GM12878 (cell line): Measurements from ENCODE around the gene C1orf115. TPM values are rescaled to one million over a fixed set of nuclear protein-coding genes. Genes with fewer than 3 reads are reported as not detected.

ENCODE experiments used
- polyA plus RNA-seq, 11 experiments: library from polyadenylated mRNA; depleted of rRNA in 4 of 11; unstranded in 6 of 11; stranded (reverse) in 5 of 11; fragments of >200 nt; fragmentation: Nextera tagmentation in 4 of 11; fragmentation: Illumina TruSeq in 1 of 11; extraction: Ambion mirVana in 4 of 11; extraction: Trizol in 1 of 11; gene quantifications; 1 replicate in 1 of 11; 2 replicates in 10 of 11; pipeline versions ENCODE4 v1.2.1 to v1.2.3, GENCODE V29; 2011 to 2016; ENCODE audit warnings: inconsistent platforms in 2 of 11, missing spikeins in 2 of 11, low read depth in 1 of 11
- total RNA-seq, 4 experiments: library from RNA; depleted of rRNA in 3 of 4; stranded (reverse); fragments of >200 nt in 3 of 4; fragmentation: Illumina TruSeq in 1 of 4; extraction: Trizol in 1 of 4; gene quantifications; 2 replicates each; pipeline versions ENCODE4 v1.2.1 to v1.2.3, GENCODE V29; 2013 to 2021

The C1orf115 gene
- total and polyA plus RNA-seq, 10 of the 15 experiments (the other 5 are each of a cell fraction or from before 2014, with no cell fraction given): 0.52 to 5.0 (median 4.1) TPM

Other genes with a start within 250 kb of the C1orf115 start
- gene MARK1, start 162.2 kb upstream of the C1orf115 start, total RNA-seq (2014; rRNA removed): not detected in 2 replicates
- 0.05 TPM in 1 of 2 replicates, not detected in the other for gene MARK1, start 162.2 kb upstream of the C1orf115 start, total RNA-seq (2014; rRNA removed; fragmentation: Illumina TruSeq; extraction: Trizol)
- gene MARK1, start 162.2 kb upstream of the C1orf115 start, total RNA-seq (2021): 0.10 TPM in 1 of 2 replicates, not detected in the other
- gene MARK1, start 162.2 kb upstream of the C1orf115 start, polyA plus RNA-seq (2011; rRNA removed): 0.16 and 0.67 TPM in 2 replicates
- gene MARK1, start 162.2 kb upstream of the C1orf115 start, polyA plus RNA-seq (2014; fragmentation: Illumina TruSeq; extraction: Trizol): not detected in 2 replicates
- under 1 TPM in 1 of 2 experiments, not detected in 1; 0.02 TPM for gene MARK1, start 162.2 kb upstream of the C1orf115 start, polyA plus RNA-seq (2014; fragmentation: Nextera tagmentation; extraction: Ambion mirVana)
- gene MARK1, start 162.2 kb upstream of the C1orf115 start, polyA plus RNA-seq (2014; rRNA removed): 0.04 TPM in 1 of 2 replicates, not detected in the other
- under 1 TPM in 1 of 2 experiments, not detected in 1; 0.14 TPM for gene MARK1, start 162.2 kb upstream of the C1orf115 start, polyA plus RNA-seq (2016; fragmentation: Nextera tagmentation; extraction: Ambion mirVana)
- 1.9 and 3.4 TPM in 2 replicates for gene MTARC2, start 58.0 kb downstream of the C1orf115 start, total RNA-seq (2014; rRNA removed)
- gene MTARC2, start 58.0 kb downstream of the C1orf115 start, total RNA-seq (2014; rRNA removed; fragmentation: Illumina TruSeq; extraction: Trizol): 1.9 and 2.8 TPM in 2 replicates
- 2.6 and 3.1 TPM in 2 replicates for gene MTARC2, start 58.0 kb downstream of the C1orf115 start, total RNA-seq (2021)
- gene MTARC2, start 58.0 kb downstream of the C1orf115 start, polyA plus RNA-seq (2011; rRNA removed): 3.8 and 4.1 TPM in 2 replicates
- gene MTARC2, start 58.0 kb downstream of the C1orf115 start, polyA plus RNA-seq (2014; fragmentation: Illumina TruSeq; extraction: Trizol): 3.8 and 4.7 TPM in 2 replicates
- gene MTARC2, start 58.0 kb downstream of the C1orf115 start, polyA plus RNA-seq (2014; fragmentation: Nextera tagmentation; extraction: Ambion mirVana): 1 to 10 TPM; 2.8 to 4.5 TPM
- 2.1 and 7.5 TPM in 2 replicates for gene MTARC2, start 58.0 kb downstream of the C1orf115 start, polyA plus RNA-seq (2014; rRNA removed)
- gene MTARC2, start 58.0 kb downstream of the C1orf115 start, polyA plus RNA-seq (2016; fragmentation: Nextera tagmentation; extraction: Ambion mirVana): 1 to 10 TPM; 3.6 to 5.5 TPM
- gene MTARC1, start 96.5 kb downstream of the C1orf115 start, total RNA-seq (2014; rRNA removed): 0.23 and 0.27 TPM in 2 replicates
- 0.69 and 0.85 TPM in 2 replicates for gene MTARC1, start 96.5 kb downstream of the C1orf115 start, total RNA-seq (2014; rRNA removed; fragmentation: Illumina TruSeq; extraction: Trizol)
- 0.72 TPM in 2 replicates for gene MTARC1, start 96.5 kb downstream of the C1orf115 start, total RNA-seq (2021)
- gene MTARC1, start 96.5 kb downstream of the C1orf115 start, polyA plus RNA-seq (2011; rRNA removed): 0.31 and 0.55 TPM in 2 replicates
- gene MTARC1, start 96.5 kb downstream of the C1orf115 start, polyA plus RNA-seq (2014; fragmentation: Illumina TruSeq; extraction: Trizol): 0.47 and 1.0 TPM in 2 replicates
- under 1 TPM; 0.26 to 0.31 TPM for gene MTARC1, start 96.5 kb downstream of the C1orf115 start, polyA plus RNA-seq (2014; fragmentation: Nextera tagmentation; extraction: Ambion mirVana)
- 0.49 and 1.1 TPM in 2 replicates for gene MTARC1, start 96.5 kb downstream of the C1orf115 start, polyA plus RNA-seq (2014; rRNA removed)
- gene MTARC1, start 96.5 kb downstream of the C1orf115 start, polyA plus RNA-seq (2016; fragmentation: Nextera tagmentation; extraction: Ambion mirVana): 1 to 10 TPM in 1 of 2 experiments, under 1 TPM in 1; 0.67 to 1.5 TPM
- 1.4 and 1.5 TPM in 2 replicates for gene HLX, start 189.1 kb downstream of the C1orf115 start, total RNA-seq (2014; rRNA removed)
- 0.74 and 1.7 TPM in 2 replicates for gene HLX, start 189.1 kb downstream of the C1orf115 start, total RNA-seq (2014; rRNA removed; fragmentation: Illumina TruSeq; extraction: Trizol)
- 2.3 and 3.0 TPM in 2 replicates for gene HLX, start 189.1 kb downstream of the C1orf115 start, total RNA-seq (2021)
- 0.07 and 0.16 TPM in 2 replicates for gene HLX, start 189.1 kb downstream of the C1orf115 start, polyA plus RNA-seq (2011; rRNA removed)
- 0.21 and 0.81 TPM in 2 replicates for gene HLX, start 189.1 kb downstream of the C1orf115 start, polyA plus RNA-seq (2014; fragmentation: Illumina TruSeq; extraction: Trizol)
- under 1 TPM; 0.11 to 0.22 TPM for gene HLX, start 189.1 kb downstream of the C1orf115 start, polyA plus RNA-seq (2014; fragmentation: Nextera tagmentation; extraction: Ambion mirVana)
- gene HLX, start 189.1 kb downstream of the C1orf115 start, polyA plus RNA-seq (2014; rRNA removed): 1.4 and 2.1 TPM in 2 replicates
- 1 to 10 TPM in 1 of 2 experiments, under 1 TPM in 1; 0.84 to 1.4 TPM for gene HLX, start 189.1 kb downstream of the C1orf115 start, polyA plus RNA-seq (2016; fragmentation: Nextera tagmentation; extraction: Ambion mirVana)